Effector memory CD4-positive, alpha-beta T cell (primary cell): ENCODE data around the gene LSS.
"Not testable (repeated sequence)": the region's sequence is repeated elsewhere in the genome, so short reads cannot be mapped to it uniquely, and the experiment has no call there.

Experiments
- DNase-seq, 3 donors: peaks; one replicate each; pipeline ENCODE4 v3.0.0-alpha.2; 2020
- H3K27ac ChIP-seq: 2 replicates; pipeline ENCODE4 v1.7.0; 2013; ENCODE audit warnings: mild to moderate bottlenecking, low read length, moderate library complexity; ENCODE audit not compliant: insufficient read depth, poor library complexity, severe bottlenecking
- H3K27me3 ChIP-seq: replicated peaks from 2 replicates; pipeline ENCODE4 v1.7.0; 2013; ENCODE audit warnings: mild to moderate bottlenecking, low read length; ENCODE audit not compliant: insufficient read depth, control insufficient read depth, poor library complexity, severe bottlenecking
- H3K36me3 ChIP-seq: 2 replicates; pipeline ENCODE4 v1.7.0; 2013; ENCODE audit warnings: mild to moderate bottlenecking, low read length, moderate library complexity; ENCODE audit not compliant: control insufficient read depth, insufficient read depth
- H3K4me1 ChIP-seq: 2 replicates; pipeline ENCODE4 v1.7.0; 2013; ENCODE audit warnings: low read length, mild to moderate bottlenecking; ENCODE audit not compliant: control insufficient read depth, insufficient read depth, poor library complexity, severe bottlenecking
- H3K4me3 ChIP-seq: 2 replicates; pipeline ENCODE4 v1.7.0; 2013; ENCODE audit warnings: low read length, low read depth, mild to moderate bottlenecking; ENCODE audit not compliant: insufficient read depth, poor library complexity, severe bottlenecking
- H3K9me3 ChIP-seq: 2 replicates; pipeline ENCODE4 v1.7.0; 2013; ENCODE audit warnings: mild to moderate bottlenecking, low read length, moderate library complexity; ENCODE audit not compliant: control insufficient read depth

LSS gene

DNA sequence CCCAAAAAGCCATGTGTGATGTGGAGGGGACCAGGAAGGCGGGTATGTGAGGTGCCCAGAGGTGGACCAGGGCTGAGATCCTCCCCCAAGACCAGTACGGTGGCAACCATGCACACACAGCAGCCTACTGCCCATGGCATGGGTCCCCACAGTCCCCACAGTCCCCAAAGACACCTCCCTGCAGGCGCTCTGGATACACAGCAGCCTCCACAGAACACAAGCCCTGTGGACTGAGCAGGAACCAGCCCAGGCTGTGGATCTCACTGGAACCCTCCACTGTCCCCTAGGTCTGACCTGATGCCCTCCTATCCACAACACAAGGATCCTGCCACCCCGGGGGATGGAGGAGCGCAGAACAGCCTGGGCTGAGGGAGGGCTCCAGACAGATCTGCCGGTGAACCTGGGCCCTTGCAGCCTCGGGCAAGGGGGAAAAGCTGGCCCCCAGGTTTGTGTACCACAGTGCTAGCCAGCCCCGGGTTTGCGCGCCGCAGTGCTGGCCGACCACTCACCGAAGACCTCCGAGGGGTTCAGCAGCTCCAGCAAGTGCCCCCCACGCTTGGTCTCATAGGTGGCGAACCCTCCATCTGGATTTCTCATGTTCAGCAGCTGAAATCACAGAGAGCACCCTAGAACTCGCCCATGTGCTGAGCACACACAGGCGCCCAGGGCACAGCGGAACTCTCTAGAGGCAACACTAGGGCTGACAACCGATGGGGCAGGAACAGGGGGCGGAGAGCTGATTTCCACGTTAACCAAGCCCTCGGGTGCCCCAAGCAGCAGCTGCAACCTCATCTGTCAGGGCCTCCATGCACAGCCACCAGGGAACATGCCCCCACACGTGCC is 22.2 kb downstream of the LSS start:
- Histone ChIP-seq H3K27ac (no peak overlapping the region), H3K4me3 (no peak overlapping the region), H3K9me3 (no peaks in the 10 kb centered on the region), H3K27me3 (no peaks in the 10 kb centered on the region), H3K4me1 (no peaks in the 10 kb centered on the region), H3K36me3 (peaks cover 35% of the 10 kb centered on the region)
- no peak for DNase-seq

DNA sequence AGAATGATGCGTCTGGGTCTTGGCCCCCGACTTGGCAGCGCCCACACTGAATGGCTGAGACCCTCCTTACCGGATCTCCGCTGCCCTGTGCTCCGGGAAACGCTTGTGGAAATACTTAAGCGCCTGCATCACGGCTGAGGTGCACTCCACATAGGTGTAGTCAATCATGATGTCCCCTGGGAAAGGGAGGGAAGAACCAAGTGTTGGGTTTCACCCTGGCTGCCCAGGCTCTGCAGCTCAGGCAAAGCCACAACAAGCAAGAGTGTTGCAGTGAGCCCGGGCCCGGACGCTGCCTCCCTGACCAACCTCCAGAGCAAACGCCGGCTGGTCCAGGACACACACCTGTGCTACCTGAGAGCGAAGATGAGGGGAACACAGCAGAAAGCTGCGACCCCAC is 22.8 kb downstream of the LSS start:
- DNase-seq, result no peak
- Histone ChIP-seq H3K27ac (no peak overlapping the region), H3K4me3 (no peak overlapping the region), H3K4me1 (no peaks in the 10 kb centered on the region), H3K36me3 (peaks cover 34% of the 10 kb centered on the region), H3K9me3 (no peaks in the 10 kb centered on the region), H3K27me3 (no peaks in the 10 kb centered on the region)

DNA sequence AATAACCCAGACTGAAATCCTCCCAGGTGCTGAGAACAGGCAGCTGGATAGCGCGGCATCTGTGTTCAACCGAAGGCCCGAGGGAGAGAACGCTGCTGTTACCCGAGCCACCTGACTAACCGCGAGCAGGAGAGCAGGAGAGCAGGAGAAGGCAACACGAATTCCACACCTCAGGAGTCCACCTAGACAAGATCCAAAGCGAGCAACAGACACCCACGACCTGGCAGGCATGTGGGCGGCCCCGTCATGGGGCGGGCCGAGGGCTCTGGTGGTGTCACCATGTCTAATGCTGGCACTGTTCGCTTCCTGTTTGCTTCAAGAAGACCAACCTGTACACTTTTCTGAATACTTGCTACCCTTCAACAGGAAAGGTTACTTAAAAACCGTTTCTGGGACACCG is 23.4 kb downstream of the LSS start:
- Histone ChIP-seq H3K4me3 (no peak overlapping the region), H3K27me3 (no peaks in the 10 kb centered on the region), H3K27ac (no peak overlapping the region), H3K36me3 (peaks cover 28% of the 10 kb centered on the region), H3K4me1 (no peaks in the 10 kb centered on the region), H3K9me3 (no peaks in the 10 kb centered on the region)
- no peak for DNase-seq

DNA sequence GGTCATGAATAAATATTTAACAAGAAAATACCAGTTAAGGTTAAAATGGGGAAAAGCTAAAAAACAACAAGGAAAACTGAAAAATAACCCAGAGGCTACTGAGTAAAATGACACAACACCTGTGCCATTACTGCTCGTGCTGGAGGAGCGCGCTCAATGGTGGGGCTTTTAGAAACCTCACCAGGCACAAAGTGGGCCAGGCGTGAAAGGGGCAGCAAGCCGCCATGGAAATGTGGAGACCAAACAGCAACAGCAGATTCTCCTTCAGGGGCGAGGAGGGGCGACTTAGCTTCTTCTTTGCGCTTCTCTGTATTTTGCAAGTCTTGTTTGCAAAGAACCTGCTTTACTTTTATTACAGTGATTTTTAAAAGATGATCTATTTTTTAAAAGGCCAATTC is 25.4 kb downstream of the LSS start:
- Histone ChIP-seq H3K36me3 (peaks cover 27% of the 10 kb centered on the region), H3K27ac (no peak overlapping the region), H3K4me1 (no peaks in the 10 kb centered on the region), H3K9me3 (no peaks in the 10 kb centered on the region), H3K27me3 (no peaks in the 10 kb centered on the region), H3K4me3 (no peak overlapping the region)
- DNase-seq, result no peak

DNA sequence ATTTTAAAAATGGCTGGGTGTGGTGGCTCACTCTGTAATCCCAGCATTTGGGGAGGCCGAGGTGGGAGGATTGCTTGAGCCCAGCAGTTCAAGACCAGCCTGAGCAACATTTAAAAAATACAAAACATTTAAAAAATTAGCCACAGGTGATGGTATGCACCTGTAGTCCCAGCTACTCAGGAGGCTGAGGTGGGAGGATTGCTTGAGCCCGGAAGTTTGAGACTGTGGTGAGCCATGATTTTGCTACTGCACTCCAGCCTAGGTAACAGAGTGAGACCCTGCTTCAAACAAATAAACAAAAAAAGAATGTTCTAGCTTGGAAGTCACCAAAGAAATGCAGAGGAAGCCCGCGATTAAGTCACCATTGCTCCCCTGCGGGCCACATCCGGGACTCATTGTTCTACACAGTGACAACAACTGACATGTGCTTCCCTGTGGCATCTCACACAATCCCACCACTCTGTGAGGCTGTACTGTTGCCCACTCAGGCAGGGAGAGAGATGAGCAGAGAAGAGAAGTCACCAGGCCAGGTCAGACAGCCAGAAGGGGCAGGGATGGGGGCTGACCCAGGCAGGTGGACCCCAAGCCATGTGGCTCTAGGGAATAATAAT is 25.9 kb downstream of the LSS start:
- no peaks in the 10 kb centered on the region for H3K27me3 ChIP-seq
- H3K4me3 ChIP-seq, result no peak overlapping the region
- no peak overlapping the region for H3K27ac ChIP-seq
- DNase-seq, result no peak
- H3K4me1 ChIP-seq, result no peaks in the 10 kb centered on the region
- H3K36me3 ChIP-seq, result peaks cover 25% of the 10 kb centered on the region
- no peaks in the 10 kb centered on the region for H3K9me3 ChIP-seq

DNA sequence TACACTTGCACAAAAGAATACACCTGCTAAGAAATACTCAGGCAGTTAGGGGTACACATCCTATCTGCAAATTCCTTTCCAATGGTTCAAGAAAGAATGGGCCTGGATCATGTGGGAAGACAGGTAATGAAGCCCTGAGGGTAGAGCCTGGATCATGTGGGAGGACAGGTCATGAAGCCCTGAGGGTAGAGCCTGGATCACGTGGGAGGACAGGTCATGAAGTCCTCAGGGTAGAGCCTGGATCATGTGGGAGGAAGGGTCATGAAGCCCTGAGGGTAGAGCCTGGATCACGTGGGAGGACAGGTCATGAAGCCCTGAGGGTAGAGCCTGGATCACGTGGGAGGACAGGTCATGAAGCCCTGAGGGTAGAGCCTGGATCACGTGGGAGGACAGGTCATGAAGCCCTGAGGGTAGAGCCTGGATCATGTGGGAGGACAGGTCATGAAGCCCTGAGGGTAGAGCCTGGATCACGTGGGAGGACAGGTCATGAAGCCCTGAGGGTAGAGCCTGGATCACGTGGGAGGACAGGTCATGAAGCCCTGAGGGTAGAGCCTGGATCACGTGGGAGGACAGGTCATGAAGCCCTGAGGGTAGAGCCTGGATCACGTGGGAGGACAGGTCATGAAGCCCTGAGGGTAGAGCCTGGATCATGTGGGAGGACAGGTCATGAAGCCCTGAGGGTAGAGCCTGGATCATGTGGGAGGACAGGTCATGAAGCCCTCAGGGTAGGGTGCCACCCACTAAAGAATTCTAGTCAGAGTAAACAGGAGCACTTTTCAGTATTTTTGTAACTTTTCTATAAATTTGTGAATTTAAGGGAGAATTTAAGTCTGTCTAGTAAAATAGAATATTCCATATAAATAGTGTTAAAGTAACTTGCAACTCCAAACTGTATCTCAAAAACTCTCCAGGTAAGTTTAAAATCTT is 27.4 kb downstream of the LSS start:
- not testable (repeated sequence) for H3K27me3 ChIP-seq, DNase-seq, H3K27ac ChIP-seq, H3K4me1 ChIP-seq, H3K9me3 ChIP-seq, H3K4me3 ChIP-seq
- peaks cover 16% of the 10 kb centered on the region for H3K36me3 ChIP-seq

DNA sequence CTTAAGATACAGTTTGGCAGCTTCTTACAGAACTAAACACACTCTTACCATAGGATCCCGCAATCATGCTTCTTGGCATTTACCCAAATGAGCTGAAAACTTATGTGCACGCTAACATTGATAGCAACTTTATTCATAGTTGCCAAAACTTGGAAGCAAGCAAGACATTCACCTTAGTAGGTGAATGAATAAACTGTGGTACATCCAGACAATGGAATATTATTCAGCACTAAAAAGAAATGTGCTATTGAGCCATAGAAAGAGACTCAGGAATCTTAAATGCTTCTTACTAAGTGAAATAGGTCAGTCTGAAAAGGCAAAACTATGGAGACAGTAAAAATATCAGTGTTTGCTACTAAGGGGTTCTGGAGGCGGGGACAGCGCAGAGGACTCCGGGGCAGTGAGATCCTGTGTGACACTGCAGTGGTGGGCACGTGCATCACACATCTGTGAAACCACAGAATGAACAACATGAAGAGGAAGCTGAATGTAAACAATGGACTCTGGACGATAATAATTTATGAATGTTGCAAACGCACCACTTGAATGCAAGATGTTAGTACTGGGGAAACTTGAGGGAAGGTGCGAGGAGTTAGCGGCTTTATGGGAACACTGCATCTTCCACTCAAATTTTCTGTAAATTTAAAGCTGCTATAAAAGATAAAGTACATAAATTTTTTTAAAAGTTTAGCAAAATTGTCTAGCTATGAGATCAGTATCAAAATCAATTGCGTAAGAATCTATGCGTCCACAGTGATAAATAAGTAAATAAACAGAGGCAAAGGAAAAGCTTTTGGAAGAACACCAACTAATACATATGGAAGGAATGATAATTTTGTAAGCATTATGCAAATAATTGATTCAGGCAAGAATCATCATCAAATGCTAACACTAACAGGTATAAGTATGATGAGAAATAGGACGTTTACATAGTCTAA is 28.9 kb downstream of the LSS start:
- H3K27me3 ChIP-seq, result no peaks in the 10 kb centered on the region
- peaks cover 20% of the 10 kb centered on the region for H3K36me3 ChIP-seq
- no peaks in the 10 kb centered on the region for H3K4me1 ChIP-seq
- no peak overlapping the region for H3K4me3 ChIP-seq
- no peak for DNase-seq
- H3K27ac ChIP-seq, result no peak overlapping the region
- no peaks in the 10 kb centered on the region for H3K9me3 ChIP-seq

DNA sequence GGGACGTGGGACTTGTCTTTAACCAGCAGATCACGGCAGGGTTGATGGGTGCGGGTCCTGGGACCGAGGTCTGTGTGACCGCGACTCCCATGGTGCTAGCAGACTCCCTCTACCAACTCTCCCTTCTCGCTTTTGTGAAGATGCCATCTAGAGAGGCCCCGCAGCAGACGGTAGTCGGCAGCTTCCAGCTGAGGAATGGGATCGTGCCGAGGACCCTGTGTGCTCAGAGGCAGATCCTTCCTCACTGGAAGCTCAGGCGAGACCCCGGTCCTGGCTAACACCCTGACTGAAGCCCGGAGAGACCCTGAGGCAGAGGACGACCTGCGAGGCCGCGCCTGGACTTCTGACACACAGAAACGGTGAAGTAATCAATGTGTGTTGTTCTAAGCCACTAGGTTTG is 31.8 kb downstream of the LSS start:
- Histone ChIP-seq H3K36me3 (peaks cover 32% of the 10 kb centered on the region), H3K27me3 (no peaks in the 10 kb centered on the region), H3K4me3 (no peak overlapping the region), H3K27ac (no peak overlapping the region), H3K4me1 (no peaks in the 10 kb centered on the region), H3K9me3 (no peaks in the 10 kb centered on the region)
- DNase-seq, result no peak

DNA sequence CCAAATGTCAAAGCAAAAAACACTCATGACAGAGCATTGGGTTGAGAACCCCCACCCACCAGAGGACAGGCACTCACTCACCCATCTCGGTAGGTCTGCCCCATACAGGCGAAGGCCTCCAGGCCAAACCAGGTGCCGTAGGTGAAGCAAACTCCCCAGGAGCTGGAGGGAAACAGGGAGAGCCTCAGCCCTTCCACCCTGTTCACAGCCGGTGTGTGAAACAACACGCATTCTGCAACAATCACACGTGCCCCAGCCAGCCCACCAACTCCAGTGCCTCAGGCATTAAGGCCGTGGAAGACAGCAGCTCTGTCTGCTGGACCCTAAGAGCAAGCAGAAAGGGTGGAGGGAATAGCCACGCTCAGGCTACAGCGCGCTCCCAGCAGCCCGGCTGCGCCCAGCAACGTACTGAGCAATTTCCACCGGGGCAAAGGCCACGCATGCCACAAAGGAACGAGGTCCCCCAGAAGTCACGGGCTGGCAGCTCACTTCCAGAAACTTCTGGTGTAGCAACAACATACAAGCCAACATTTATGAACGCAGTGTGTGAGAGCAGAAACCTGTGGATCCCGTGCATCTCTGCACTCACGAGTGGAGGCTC is 32.9 kb downstream of the LSS start:
- no peak for DNase-seq
- Histone ChIP-seq H3K27me3 (no peaks in the 10 kb centered on the region), H3K27ac (no peak overlapping the region), H3K4me3 (no peak overlapping the region), H3K9me3 (no peaks in the 10 kb centered on the region), H3K4me1 (no peaks in the 10 kb centered on the region), H3K36me3 (peaks cover 32% of the 10 kb centered on the region)
